Eye (tissue), 1 donor: ENCODE data around the gene HMCN1.
A peak's percentile ranks its signal among the peaks of the same experiment; 100 is the strongest.

Experiments used
- DNase-seq: peaks from one replicate; pipeline ENCODE4 v3.0.0-alpha.2; 2015

The HMCN1 gene

DNA sequence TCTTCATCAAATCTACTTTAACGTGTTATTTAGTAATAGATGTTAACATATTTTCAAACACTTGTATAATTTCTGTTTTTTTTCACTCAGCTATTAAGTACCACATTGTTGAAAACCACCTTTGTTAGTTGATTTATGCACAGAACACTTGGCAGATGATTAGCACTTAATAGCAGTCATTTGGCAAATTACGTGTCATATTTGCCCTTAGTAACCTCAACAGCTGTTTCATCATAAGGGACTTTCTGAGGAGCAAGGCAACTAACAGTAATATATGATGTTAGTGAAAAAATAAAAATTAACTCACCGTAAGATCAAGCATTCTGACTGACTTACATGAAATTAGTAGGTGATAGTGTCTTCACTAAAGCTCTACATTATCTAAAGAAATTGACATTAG lies 186.4 kb downstream of the HMCN1 start:
- no peak for DNase-seq

DNA sequence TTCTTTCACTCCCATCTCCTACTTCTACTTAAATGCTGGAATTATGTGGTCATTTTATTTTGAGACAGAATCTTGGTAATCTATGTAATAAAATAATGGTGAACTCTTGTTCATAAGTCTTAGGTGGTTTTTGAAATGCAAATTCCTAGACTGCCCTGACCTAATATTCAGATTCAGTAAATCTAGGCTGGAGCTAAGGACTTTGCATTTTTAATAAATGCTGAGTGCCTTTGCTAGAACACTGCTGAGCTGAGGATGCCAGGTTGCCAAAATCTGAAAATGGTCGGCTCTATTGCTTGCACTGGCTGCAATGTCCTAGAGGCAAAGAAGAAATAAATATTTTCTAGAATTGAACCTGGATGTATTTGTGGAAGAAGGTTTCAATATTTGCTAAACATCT lies 187.4 kb downstream of the HMCN1 start:
- no peak for DNase-seq

DNA sequence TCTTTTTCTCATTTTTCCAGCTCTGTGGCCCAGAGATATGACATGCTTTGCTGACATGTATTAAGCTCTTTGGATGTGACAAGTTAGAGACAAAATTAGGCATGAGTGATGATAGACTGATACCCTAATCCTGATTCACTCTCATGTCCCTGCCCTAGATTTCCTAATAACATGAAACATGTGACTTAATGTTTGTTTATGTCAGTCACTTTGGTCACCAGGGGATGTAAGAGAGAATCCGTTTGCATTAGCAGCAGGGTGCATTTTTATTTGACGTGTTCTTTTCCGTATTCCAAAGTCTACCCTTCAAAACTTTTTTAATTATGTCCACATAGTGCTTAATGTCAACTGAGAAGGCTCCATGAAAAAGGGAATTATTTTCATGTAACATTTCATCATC lies 192.4 kb downstream of the HMCN1 start:
- DNase-seq = peak; percentile 72

DNA sequence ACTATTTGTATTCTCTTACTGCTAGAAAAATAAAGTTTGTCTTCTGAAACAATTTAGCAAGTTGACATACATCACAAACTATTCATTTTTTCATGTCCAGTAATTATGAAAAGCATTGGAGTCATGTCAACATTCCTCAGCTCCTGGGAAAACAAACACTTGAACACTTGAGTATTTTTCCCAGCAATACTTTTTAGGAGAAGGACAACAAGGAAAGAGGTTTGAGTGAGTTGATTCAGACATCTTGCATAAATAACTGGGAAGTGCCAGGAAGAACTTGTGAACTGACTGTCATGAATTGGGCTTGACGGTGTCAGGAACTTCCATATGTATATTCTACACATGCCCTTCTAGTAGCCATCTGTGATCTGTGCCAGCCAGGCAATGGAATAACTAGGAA lies 195.6 kb downstream of the HMCN1 start:
- DNase-seq = no peak

DNA sequence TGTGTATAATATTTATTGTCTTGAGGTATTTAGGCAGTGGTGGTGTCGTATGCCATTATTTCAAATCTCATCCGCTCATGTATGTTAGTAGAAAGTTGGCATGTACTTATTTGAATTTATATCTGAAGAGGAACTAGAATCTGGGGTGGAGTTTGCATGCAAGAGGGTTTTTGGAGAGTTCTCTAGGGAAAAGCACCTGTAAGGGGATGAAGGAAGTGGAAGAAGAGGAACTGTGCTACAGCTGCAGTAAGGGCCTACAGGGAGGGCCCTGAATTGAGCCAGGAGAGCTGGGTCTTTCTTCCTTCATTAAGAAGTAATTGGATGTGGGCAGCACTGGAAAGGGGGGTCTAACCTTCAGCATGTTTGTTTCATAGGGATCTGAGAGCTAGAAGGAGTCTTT lies 197.2 kb downstream of the HMCN1 start:
- no peak for DNase-seq

GRCh38 chr1:185933580-185933979 lies 199.4 kb downstream of the HMCN1 start:
- DNase-seq = no peak

- DNase-seq = no peak
These were observed 200.4 kb downstream of the HMCN1 start for GRCh38 chr1:185934476-185935189.

GRCh38 chr1:185935360-185935759 lies 201.2 kb downstream of the HMCN1 start:
- DNase-seq = no peak

- DNase-seq = no peak
These were observed 202.4 kb downstream of the HMCN1 start for GRCh38 chr1:185936641-185937040.

GRCh38 chr1:185938396-185938795 lies 204.2 kb downstream of the HMCN1 start:
- DNase-seq = no peak

- DNase-seq = no peak
These were observed 205.0 kb downstream of the HMCN1 start for GRCh38 chr1:185939142-185939541.

DNA sequence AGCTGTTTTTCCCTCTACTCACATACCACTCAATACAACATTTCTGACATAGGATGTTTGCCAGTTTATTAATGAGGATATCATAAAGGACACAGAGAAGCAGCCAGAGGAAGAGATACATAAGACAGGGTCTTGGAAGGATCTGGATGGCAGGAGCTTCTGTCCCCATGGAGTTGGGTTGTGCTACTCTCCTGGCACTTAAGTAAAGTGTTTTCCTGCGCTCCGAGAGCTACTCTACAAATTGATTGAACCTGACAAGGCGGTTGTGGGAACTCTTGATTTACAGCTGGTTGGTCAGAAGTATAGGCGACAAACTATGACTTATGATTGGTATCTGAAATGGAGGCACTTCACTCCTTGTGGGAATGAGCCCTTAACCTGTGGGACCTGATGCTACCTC lies 208.8 kb downstream of the HMCN1 start:
- peak; percentile 78 for DNase-seq

DNA sequence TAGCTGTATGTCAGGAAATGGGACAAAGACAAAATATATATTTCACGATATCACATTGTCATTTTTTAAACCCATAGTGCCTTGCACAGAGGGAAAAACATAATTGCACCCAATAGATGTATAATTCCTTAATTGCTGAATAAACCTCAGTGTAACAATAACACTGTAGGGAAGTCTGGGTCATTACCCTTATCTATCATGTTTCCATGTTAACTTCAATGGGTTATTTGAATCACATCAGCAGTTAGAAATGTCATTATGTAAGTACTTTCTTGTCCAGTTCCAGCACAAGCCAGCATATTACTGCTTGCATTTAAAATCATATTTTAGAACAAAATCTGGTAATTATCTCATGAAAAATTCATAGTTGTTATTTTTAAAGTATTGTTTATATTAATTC lies 222.7 kb downstream of the HMCN1 start:
- no peak for DNase-seq

GRCh38 chr1:185957441-185958363 lies 223.5 kb downstream of the HMCN1 start:
- no peak for DNase-seq

GRCh38 chr1:185960422-185961321 lies 226.5 kb downstream of the HMCN1 start:
- peak; percentile 80 for DNase-seq

DNA sequence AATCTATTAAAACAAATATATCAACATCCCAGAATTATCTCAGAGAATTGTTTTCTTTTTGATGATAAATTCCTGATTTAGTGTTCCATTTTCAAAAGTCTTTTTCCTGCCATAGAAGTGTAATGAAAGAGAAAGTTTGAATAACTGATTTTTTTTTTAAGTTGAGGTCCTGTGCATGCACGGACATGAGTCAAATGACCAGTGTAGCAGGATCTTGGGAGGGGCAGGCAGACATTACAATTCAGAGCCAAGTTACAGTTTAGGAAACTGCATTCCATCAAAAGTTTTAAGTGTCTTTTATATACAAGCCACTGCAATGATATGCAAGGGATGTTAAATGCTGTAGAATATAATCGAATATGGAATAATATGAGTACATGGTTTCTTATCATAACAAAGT lies 227.5 kb downstream of the HMCN1 start:
- DNase-seq = no peak

- DNase-seq = no peak
These were observed 230.8 kb downstream of the HMCN1 start for GRCh38 chr1:185964946-185965345.

DNA sequence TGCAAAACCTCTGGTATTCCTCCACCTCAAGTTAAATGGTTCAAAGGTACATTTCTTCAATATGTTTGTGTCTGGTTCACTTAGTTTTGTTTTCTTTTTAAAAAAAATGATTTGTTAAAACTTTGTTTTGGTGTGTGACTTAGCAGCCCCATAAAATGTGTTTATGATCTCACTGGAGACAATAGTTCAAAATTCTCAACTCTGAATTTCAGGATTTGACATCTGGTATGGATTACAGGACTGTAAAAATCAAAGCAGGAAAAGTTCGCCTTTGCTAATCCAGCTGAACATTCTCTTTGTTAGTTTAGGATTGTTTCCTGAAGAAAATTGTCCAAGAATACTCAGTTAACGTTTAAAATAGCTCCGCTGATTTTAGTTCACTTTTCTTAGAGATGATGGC lies 231.7 kb downstream of the HMCN1 start:
- DNase-seq = peak; percentile 43

- DNase-seq = no peak
These were observed 232.3 kb downstream of the HMCN1 start for GRCh38 chr1:185966471-185966870.

DNA sequence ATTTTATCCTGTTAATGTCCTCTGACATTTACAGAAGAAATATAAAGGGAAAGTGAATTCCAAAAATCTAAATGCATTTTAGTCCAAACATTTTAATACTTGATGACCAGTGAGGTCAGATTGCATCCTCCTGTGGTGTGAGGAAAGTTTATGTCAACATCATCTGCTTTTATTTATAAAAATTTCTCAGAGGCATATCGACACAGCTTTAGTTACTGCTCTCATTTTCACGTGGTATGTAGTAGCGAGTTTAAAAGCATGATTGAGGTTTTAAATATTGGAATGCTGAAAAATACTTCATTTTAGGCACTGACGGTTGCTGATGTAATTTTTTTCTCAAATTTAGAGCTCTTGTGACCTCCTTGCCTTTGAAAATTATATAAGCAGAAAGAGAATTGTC lies 234.8 kb downstream of the HMCN1 start:
- no peak for DNase-seq

GRCh38 chr1:185969524-185969991 lies 235.4 kb downstream of the HMCN1 start:
- DNase-seq = no peak

DNA sequence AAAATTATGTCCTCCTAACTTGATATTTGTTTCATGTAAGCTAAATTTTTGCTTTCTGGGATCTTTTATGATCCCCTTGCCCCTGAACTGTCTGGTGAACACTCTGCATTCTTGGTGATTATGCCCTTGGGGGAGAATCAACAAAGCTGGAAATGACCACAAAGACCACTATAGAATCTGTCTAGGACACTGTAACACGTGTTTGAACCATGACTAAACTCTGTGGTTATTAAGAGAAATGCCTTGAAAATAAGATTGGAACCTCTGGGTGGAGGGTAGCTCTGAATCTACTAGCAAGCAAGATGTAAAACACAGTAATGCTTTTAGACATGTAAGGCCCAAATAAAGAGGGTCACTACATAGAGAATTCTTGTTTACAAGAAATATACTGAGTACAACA lies 237.5 kb downstream of the HMCN1 start:
- DNase-seq = no peak
